CD4-positive, alpha-beta T cell treated with Interleukin-17A for 4 hours (primary cell): ENCODE data around the gene TNK1.

Source experiments
- DNase-seq: peaks from one replicate; pipeline ENCODE4 v3.0.0-alpha.2; 2020; ENCODE audit warnings: mixed read lengths

The TNK1 gene

GRCh38 chr17:7413346-7413985, 32.6 kb downstream of the TNK1 start:
- DNase-seq, result no peak

GRCh38 chr17:7414837-7415236, 33.9 kb downstream of the TNK1 start:
- no peak for DNase-seq

- DNase-seq, result no peak
Measured at GRCh38 chr17:7415784-7416183, 34.9 kb downstream of the TNK1 start.

GRCh38 chr17:7416323-7416722, 35.4 kb downstream of the TNK1 start:
- peak; percentile 21 for DNase-seq

GRCh38 chr17:7417056-7417655, 36.3 kb downstream of the TNK1 start:
- DNase-seq, result no peak

- no peak for DNase-seq
Measured at GRCh38 chr17:7418472-7419152, 37.7 kb downstream of the TNK1 start.

GRCh38 chr17:7419819-7420610, 39.1 kb downstream of the TNK1 start, which contains the start of gene SPEM1:
Gene SPEM1, plus strand, starts transcription at chr17:7420324. Its CDS starts 61 bp downstream, at chr17:7420385.
- no peak for DNase-seq

- no peak for DNase-seq
Measured at GRCh38 chr17:7421186-7421585, 40.3 kb downstream of the TNK1 start.

GRCh38 chr17:7423679-7424078, 42.8 kb downstream of the TNK1 start:
- DNase-seq, result no peak

GRCh38 chr17:7425316-7425715, 44.4 kb downstream of the TNK1 start, which contains the start of gene SPEM2:
Gene SPEM2, plus strand, starts transcription at chr17:7425616. Its CDS starts 73 bp downstream, at chr17:7425689.
- DNase-seq, result no peak

- DNase-seq, result no peak
Measured at GRCh38 chr17:7425756-7426155, 44.9 kb downstream of the TNK1 start.

GRCh38 chr17:7426203-7426863, 45.4 kb downstream of the TNK1 start:
- DNase-seq, result no peak

GRCh38 chr17:7426896-7427489, 46.1 kb downstream of the TNK1 start:
- DNase-seq, result no peak

- DNase-seq, result no peak
Measured at GRCh38 chr17:7427549-7427948, 46.7 kb downstream of the TNK1 start.

GRCh38 chr17:7428557-7428956, 47.7 kb downstream of the TNK1 start, which contains the start of gene SPEM3:
Gene SPEM3, plus strand, starts transcription at chr17:7428857. Its CDS starts 46 bp downstream, at chr17:7428903.
- no peak for DNase-seq

- DNase-seq, result no peak
Measured at GRCh38 chr17:7429722-7430121, 48.8 kb downstream of the TNK1 start.

GRCh38 chr17:7431231-7431630, 50.3 kb downstream of the TNK1 start:
- DNase-seq, result no peak

GRCh38 chr17:7432296-7432695, 51.4 kb downstream of the TNK1 start:
- no peak for DNase-seq

- peak; percentile 72 for DNase-seq
Measured at GRCh38 chr17:7435676-7436555, 55.0 kb downstream of the TNK1 start.

GRCh38 chr17:7436556-7437368, 55.9 kb downstream of the TNK1 start:
- DNase-seq, result peak; percentile 85
